GM12892 (cell line): ENCODE data around the gene TMEM45A.

Source experiments
- POLR2A ChIP-seq: IDR thresholded peaks from 2 replicates; pipeline ENCODE4 v1.6.1; 2011; ENCODE audit warnings: low read depth, low read length, control low read depth
- POLR2AphosphoS5 ChIP-seq: IDR thresholded peaks from 2 replicates; pipeline ENCODE4 v1.6.1; 2011; ENCODE audit warnings: low read depth, low read length, control low read depth
- TAF1 ChIP-seq: IDR thresholded peaks from 2 replicates; pipeline ENCODE4 v1.6.1; 2011; ENCODE audit warnings: low read depth, mild to moderate bottlenecking, control low read depth, low read length, borderline replicate concordance

- TF ChIP-seq POLR2AphosphoS5 = no peak
- no peak for TF ChIP-seq POLR2A
- TF ChIP-seq TAF1 = no peak
Measured at GRCh38 chr3:100575704-100576103, 83.3 kb downstream of the TMEM45A start.
